Subcutaneous adipose tissue (tissue), 4 donors: ENCODE data around the gene CEACAM21. TPM values are rescaled to one million over a fixed set of nuclear protein-coding genes. Genes with fewer than 3 reads are reported as not detected.

Experiments used
- CTCF ChIP-seq: fragments of 450-650 bp; IDR thresholded peaks from one replicate; pipeline ENCODE4 v1.5.1; 2016; ENCODE audit warnings: low read depth, mild to moderate bottlenecking, control low read depth, antibody characterized with exemption, moderate library complexity
- total RNA-seq, 4 donors: library from RNA; depleted of rRNA; stranded (reverse); fragments of >200 nt; gene quantifications; one replicate each; pipeline ENCODE4 v1.1.0, GENCODE V29; 2016

Gene CEACAM21
- total RNA-seq, 4 donors from 2014 or later: 1.1 to 3.1 TPM; not detected in 2

- TF ChIP-seq CTCF: no peak
Observed at GRCh38 chr19:41587838-41588210, 11.9 kb downstream of the CEACAM21 start.

DNA sequence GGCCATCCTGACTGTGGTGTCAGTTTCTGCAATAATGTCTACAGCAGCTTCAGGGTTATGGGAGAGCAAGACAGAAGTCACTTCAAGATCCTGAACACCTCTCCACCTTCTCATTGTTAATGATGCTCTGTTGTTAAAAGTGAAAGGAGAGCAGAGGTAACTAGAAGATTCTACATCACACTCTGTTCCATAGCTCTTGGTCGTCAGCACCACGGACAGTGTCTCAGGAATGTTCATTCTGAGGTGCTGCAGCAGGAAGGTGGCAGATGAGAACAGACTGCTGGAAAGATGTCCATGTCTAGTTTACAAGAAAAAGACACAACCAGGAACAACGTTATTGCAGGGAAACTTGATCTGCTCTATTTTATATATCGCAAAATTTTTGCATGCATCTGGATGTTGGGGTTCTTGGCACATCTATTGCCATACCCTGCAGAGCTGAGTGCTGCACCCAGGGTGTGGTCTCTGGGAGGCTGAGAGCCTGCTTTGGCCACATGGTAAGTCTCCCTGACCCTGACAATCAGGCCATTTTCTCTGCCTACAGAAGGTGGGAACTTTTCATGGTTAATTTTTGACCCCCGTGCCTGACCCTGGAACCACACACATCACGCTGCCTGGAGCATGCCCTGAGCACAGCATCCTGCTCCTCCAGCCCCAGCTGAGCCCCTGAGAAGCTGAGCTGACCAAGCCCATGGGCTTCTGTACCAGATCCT lies 12.7 kb downstream of the CEACAM21 start:
- TF ChIP-seq CTCF: no peak

DNA sequence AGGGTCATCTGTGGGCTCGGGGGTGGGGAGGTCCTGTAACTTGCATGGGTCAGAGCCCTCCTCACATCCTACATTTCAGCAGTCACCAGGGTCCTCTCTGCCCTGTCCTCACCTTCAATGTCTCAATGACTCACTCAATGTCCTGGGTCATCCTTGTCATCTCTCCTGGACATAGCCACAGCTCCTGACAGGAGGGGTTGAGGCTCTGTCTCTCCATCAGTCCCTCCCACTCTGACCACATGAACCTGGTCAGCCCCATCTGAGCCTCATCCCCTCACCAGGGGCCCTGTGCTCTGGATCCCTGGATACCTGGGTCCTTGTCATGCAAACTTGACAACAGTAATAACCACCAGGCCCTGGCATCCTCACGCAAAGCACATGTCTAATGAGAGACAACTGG lies 13.4 kb downstream of the CEACAM21 start:
- no peak for TF ChIP-seq CTCF

GRCh38 chr19:41590936-41591335 lies 15.0 kb downstream of the CEACAM21 start:
- TF ChIP-seq CTCF: no peak

DNA sequence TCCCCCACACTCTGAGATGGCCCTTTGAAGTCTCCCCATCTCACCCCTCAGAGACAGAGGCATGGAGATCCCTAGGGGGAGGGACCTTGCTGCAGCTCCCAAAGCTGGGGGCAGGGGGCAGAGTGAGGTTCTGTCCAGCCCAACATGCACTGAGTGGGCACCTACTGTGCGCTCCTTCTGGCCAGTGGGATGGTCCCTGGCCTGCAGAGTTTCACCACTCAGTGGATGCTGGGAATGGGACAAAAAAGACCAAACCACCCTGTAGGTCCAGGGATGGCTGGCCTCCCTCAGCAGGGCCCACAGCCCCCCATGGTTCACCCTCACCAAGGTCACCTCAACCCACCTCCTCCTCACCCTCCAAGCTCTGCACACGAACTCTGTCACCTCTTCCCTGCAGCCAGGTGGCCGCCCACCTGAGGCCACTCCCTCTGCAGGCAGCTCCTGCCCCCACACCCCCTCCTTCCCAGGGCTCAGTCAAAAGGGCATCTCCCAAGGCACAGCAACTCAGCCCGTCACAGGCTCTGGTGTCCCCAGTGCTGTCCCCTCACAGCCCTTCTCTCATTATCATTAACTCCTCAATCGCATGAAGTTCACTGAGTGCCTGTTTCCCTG lies 16.1 kb downstream of the CEACAM21 start:
- no peak for TF ChIP-seq CTCF

DNA sequence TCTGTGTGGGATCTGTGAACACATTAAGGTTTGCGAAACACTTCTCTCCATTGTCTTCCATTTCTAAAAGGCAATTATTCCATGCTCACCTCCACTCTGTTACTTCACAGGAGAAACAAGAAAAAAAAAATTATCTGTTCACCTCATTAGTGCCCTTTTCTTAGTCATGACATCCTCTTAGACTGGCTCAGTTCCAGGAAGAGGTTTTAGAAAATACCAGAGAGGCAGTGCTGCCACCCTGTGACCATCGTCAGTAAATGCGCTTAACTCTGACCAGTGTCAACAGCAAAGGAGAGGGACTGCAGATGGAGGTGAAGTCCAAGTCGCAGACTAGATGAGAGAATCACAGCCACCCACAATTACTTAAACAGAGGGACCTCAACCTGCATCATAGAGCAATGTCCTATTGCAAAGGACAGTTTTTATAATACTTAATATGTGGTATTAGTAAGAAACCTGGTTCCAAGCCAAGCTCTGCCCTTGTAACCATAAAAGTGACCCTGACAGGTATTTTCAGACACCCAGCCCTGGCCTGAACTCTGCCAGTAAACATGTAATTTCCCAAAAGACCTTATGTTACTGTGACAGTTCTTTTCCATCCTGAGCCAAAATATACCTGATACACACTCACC lies 19.4 kb downstream of the CEACAM21 start:
- no peak for TF ChIP-seq CTCF

DNA sequence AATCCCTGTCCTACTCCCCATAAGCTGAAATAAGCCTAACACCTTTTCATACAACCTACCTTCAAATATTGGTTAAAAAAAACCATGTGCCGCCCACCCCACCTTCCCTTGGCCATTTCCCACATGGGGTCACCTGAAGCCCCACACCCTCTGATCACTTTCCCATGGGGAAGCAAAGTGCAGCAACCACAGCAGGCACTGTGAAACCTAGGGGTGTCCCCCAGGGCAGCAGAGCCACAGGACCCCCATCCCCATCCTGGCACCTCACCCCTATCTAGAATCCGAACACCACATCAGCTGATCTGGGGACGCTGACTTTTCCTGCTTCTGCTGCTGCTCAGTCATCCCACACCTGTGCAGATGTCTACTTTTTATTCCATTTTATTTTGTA lies 19.9 kb downstream of the CEACAM21 start:
- no peak for TF ChIP-seq CTCF
